Left cardiac atrium (tissue), 4 donors: ENCODE measurements around the gene ANKIB1. TPM values are rescaled to one million over a fixed set of nuclear protein-coding genes. Genes with fewer than 3 reads are reported as not detected.
A peak's percentile ranks its signal among the peaks of the same experiment; 100 is the strongest.
"Not testable (repeated sequence)": the region's sequence is repeated elsewhere in the genome, so short reads cannot be mapped to it uniquely, and the experiment has no call there.

ENCODE experiments used
- ATAC-seq, 2 donors: fragments of 200-7000 bp; cut with Tn5 transposase; one replicate each; pipeline ENCODE4 v1.9.1; 2020; ENCODE audit warnings: mild to moderate bottlenecking in 2 of 2, moderate library complexity in 2 of 2
- DNase-seq: peaks from one replicate; pipeline ENCODE4 v3.0.0-alpha.2; 2020
- intact Hi-C, 2 donors: fragments of 100-400 bp; cut with DNase I; formaldehyde crosslinking; loops; one replicate each; pipeline versions ENCODE4 v1.14.1 to v1.15.1; 2022 to 2023
- total RNA-seq, 2 donors: library from RNA; stranded (reverse); fragmentation: NEBNext Ultra II Directional; extraction: Animal tissue kit (Norgen Biotek cat#: 25700); gene quantifications; one replicate each; pipeline ENCODE4 v1.2.1, GENCODE V29; 2021
- donor health status: DM: no; HTN: yes; CAD: no.
- donor health status: DM: no; HTN: yes; CAD: no; lungs with severe emphysema.
- donor health status: DM: yes; HTN: yes; CAD: no.
- donor health status: Dilated cardiomyopathy.

ANKIB1 gene
- total RNA-seq, 2 donors from 2014 or later = 44.7 to 53.8 TPM

GRCh38 chr7:92360387-92360786 lies 114.6 kb downstream of the ANKIB1 start:
- ATAC-seq (no peak), DNase-seq (no peak)
- intact Hi-C loops = no loop called here

DNA sequence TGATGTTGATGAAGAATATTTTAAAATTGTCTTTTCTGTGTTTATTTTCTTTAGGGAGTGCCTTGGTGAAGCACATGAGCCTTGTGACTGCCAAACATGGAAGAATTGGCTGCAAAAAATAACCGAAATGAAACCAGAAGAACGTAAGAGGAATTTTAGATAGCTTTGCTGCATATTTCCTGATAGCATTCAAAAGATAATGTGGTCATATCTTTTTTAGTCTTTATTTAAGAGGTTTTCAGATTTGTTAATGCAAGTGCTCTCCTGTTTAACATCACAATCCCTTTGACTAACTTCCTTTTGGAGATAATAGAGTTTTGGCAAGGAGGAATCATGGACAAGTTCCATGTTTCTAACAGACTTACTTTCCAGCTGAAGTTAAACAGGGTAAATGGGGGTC lies 116.4 kb downstream of the ANKIB1 start:
- intact Hi-C loops = no loop called here
- ATAC-seq = no peak
- DNase-seq = no peak

- ATAC-seq (no peak), DNase-seq (no peak)
- intact Hi-C loops = no loop called here
These were observed 121.0 kb downstream of the ANKIB1 start for GRCh38 chr7:92366730-92367129.

DNA sequence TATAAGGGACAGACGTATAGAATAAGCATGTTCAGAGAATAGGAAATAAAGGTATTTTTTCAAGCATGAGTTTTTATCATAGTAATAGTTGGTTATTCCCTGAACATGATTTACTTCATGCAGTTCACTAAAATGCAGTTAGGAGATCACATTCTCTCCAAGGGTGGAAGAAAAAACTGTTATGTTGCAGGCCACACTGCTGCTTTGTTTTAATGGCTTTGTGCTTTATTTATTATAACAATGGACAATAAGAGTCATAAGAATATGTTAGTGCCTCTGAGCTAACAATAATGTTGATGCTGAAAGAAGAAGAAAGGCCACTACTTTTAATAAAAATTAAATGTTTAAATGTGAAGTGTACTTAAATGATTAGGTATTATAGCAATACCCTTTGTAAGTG lies 123.0 kb downstream of the ANKIB1 start:
- DNase-seq = no peak
- intact Hi-C loops = no loop called here
- ATAC-seq = no peak

DNA sequence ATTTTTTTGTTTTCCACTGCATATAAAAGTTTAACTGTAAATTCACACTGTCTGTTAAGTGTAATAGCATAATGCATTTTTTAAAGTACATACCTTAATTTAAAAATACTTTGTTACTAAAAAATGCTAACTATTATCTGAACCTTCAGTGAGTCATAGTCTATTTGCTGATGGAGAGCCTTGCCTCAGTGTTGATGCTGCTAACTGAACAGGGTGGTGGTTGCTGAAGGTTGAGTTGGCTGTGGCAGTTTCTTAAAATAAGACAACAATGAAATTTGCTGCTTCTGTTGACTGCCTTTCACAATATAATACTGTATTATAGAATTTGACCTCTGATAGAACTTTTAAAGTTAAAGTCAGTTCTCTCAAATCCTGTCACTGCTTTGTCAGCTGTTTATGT lies 129.2 kb downstream of the ANKIB1 start:
- DNase-seq (no peak), ATAC-seq (no peak)
- intact Hi-C loops = no loop called here

DNA sequence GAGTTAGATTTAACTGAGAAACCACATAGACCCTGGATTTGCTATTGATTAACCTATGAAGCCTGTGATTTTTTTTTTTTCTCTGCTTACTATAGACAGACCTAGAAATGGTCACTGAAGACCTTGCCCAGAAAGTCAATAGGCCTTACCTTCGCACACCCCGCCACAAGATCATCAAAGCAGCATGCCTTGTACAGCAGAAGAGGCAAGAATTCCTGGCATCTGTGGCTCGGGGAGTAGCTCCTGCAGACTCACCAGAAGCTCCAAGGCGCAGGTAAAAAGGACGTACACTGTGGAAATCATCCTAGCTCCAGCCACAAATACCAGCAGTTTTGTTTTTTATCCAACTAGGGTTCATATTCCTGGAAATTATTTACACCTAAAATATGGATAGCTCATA lies 145.3 kb downstream of the ANKIB1 start:
- no peak for DNase-seq
- intact Hi-C loops = no loop called here
- no peak for ATAC-seq

DNA sequence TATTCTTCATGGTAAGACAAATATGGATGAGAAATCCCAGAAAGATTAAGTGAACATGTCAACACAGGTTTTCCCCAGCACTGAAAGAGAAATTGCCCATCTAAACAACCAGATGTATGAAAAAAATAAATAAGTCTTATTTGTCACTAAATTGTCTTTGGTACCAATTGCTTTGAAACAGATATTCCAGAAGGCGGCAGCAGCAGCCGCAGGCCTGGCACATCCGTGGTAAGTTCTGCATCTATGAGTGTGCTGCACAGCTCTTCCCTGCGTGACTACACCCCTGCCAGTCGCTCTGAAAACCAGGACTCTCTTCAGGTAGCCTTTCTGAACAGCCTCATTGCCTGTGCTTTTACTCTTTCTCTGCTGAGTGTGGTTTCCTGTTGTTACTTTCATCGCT lies 151.8 kb downstream of the ANKIB1 start:
- intact Hi-C loops = no loop called here
- DNase-seq (no peak), ATAC-seq (no peak)

- ATAC-seq (no peak), DNase-seq (no peak)
- intact Hi-C loops = no loop called here
These were observed 154.2 kb downstream of the ANKIB1 start for GRCh38 chr7:92400013-92400412.

DNA sequence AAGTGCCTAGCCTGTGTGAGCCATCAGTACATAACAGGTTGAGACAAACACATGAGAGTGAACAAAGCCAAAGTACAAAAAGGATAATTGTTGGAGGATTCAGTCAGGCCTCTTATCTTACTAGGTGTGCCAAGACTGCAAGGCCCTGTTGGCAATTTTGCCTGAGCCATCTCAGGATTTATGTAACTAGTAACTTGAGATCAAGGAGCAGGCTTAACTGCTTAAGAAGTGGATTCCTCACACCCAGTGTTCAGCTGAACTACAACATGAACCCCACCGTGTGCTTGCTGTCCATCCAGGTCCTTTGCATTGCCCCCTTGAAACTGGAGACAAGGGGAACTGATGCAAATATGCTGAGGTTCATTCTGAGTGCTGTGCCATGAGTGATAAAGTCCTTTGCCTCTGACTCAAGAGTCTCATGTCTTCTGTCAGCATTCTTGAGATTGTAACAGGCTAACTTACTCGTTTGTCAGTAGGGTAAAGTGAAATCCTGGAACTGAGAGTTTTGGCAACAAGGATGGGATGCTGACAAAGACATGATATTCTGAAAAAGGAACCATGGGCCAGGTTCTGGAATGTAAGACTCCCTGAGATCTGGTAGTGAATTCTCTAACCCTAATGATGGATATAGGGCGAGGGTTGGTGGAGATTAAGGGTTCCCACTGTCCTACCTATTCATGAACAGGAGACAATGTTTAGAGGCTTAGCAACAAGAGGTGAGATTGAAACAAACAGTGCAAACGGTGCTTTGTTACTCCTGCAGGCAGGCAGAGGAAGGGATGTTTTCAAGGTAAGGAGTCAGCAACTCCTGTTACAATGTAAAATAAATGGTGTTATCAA lies 157.4 kb downstream of the ANKIB1 start:
- intact Hi-C loops = no loop called here

GRCh38 chr7:92403760-92404074 lies 157.9 kb downstream of the ANKIB1 start:
- intact Hi-C loops = no loop called here
- no peak for ATAC-seq
- no peak for DNase-seq

More for the DNA sequence above, 157.4 kb downstream of the ANKIB1 start:
- ATAC-seq = no peak
- no peak for DNase-seq

DNA sequence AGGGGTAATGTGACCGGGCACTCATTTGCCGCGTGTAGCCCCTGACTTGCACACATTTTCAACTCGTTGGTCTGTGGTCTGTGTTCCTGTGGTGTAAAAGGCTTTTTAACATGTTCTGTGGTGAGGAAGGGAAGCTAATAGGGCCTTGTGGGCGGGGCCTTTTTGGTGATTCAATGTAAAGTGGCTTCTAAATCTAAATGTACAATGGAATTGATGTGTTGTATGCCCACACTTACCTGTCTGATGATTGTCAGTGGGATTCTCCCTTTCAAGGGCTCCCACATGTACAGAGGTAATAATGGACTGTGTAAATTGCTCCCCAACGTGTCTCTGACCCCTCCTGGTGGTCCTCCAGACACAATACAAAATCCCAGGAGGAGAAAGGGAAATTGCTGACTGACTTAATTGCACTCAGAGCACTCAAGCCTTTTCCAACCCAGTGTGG lies 158.4 kb downstream of the ANKIB1 start:
- ATAC-seq = no peak
- no peak for DNase-seq
- intact Hi-C loops = no loop called here

GRCh38 chr7:92409357-92409756 lies 163.6 kb downstream of the ANKIB1 start:
- DNase-seq (no peak), ATAC-seq (no peak)
- intact Hi-C loops = no loop called here

DNA sequence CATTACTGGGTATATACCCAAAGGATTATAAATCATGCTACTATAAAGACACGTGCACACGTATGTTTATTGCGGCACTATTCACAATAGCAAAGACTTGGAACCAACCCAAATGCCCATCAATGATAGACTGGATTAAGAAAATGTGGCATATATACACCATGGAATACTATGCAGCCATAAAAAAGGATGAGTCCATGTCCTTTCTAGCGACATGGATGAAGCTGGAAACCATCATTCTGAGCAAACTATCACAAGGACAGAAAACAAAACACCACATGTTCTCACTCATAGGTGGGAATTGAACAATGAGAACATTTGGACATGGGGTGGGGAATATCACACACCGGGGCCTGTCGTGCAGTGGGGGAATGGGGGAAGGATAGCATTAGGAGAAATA lies 164.4 kb downstream of the ANKIB1 start:
- intact Hi-C loops, DNase-seq, ATAC-seq: not testable (repeated sequence)

DNA sequence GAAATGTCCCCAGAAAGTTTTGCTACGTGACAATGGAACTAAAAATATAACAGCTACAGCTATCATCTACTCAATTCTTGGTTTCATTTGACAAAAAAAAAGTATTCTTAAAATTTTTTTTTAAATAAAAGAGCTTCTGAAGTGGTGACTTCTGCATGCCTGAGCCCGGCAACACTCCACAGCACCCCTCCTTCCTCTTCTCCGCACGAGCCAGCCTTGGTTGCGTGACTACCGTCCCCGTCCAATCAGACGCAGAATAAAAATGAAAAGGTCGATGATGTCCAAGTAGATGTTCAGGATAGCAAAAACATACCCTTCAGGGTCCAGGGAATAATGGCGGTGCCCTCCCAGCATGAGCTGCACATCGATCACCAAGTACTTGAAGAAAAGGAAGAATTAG lies 167.0 kb downstream of the ANKIB1 start:
- DNase-seq = no peak
- ATAC-seq = no peak
- intact Hi-C loops = no loop called here

DNA sequence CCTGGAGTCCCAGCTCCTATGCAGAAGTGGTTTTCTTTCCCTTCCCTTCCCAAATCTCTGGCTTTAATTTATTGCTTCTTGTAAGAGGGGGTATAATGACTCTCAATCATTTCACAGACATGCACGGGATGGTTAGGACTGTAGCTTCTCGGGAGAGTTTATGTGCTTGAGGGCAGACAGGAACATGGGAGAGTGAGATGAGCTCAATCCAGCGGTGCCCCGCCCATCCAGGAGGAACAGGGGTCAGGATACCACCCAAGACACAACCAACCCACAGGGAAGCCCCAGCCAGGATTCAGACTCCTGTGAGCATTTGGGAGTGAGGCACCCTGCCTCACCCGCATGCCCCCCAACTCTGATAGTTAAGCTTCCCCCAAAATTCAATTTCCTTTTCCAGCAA lies 167.8 kb downstream of the ANKIB1 start:
- DNase-seq = no peak
- intact Hi-C loops = no loop called here
- ATAC-seq = no peak

GRCh38 chr7:92415225-92415624 lies 169.5 kb downstream of the ANKIB1 start:
- intact Hi-C loops = no loop called here
- ATAC-seq = no peak

DNA sequence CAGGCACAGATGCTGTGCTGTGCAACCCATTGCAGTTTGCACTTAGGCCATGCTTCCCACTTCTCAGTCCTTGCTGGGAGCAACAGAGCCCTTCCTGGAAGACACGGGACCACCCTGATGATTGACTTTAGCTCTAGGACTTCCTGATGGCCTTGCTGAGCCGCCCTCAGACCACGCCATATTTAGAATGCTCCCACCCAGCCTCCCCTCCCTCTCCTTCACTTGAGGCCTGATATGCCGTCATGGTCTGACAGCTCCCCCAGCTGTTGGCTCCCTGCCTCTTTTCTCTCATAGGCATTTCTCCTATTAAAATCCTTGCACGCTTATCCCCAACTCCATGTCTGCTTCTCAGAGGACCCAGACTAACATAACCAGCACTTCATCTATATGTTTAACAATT lies 172.1 kb downstream of the ANKIB1 start:
- DNase-seq = no peak
- ATAC-seq = no peak
- intact Hi-C loops = no loop called here

More at GRCh38 chr7:92415225-92415624, 169.5 kb downstream of the ANKIB1 start:
- DNase-seq = no peak

DNA sequence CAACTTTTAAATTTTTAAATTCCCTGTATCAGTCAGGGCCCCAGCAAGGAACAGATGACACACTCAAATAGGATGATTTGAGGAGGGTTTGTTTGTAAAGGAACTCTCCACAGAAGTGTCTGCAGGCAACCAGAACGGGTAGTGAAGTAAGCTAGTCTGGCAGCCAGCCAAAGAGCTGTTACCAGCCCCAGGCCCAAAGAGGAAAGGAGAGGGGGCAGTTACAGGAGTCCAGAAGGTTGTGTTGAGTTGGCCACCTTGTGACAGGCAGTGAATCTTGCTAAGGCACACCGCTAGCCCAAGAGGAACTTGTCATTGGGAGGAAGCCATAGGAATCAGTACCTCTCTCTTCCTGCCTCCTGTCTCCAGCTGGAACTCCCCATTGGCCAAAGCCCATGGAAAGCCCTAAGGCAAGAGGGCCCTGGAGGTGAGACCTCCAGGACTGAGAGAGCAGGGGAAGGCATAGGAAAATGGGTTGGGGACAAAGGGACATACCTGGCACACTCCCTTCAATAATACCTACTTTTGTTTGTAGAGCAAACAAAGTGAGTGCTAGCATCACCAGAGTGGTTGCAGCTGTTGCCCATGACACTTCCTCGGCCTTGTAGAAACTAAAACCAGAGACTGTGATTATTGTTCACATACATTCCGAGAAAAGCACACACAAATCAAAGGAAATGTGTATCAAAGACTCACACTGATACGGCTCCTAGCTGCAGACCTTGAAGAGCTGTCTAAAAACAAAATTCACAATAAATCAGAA lies 176.1 kb downstream of the ANKIB1 start:
- intact Hi-C loops = no loop called here

GRCh38 chr7:92422926-92423325 lies 177.2 kb downstream of the ANKIB1 start:
- DNase-seq (no peak), ATAC-seq (no peak)
- intact Hi-C loops = no loop called here

More for the DNA sequence above, 176.1 kb downstream of the ANKIB1 start:
- ATAC-seq = no peak
- no peak for DNase-seq

DNA sequence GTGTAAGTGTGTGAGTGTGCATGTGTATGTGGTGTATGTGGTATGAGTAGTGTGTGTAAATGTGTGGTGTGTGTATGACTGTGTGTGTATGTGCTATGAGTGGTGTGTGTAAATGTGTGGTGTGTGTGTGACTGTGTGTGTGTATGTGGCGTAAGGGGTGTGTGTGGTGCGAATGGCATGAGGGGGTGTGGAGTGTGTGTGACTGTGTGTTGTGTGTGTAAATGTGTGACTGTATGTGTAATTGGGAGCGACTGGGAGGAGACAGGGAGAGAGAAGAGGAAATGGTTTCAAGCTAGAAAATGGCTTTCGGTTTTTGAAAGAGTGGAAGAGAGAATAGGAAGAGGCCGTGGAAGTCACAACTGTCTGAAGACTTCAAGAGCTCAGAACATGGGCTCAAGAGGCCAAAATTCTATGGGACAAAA lies 177.9 kb downstream of the ANKIB1 start:
- intact Hi-C loops = no loop called here
- DNase-seq (no peak), ATAC-seq (peak in 1 of 2 donors; percentile 8)
